ENCODE measurements around the gene PGAM5. TPM values are rescaled to one million over a fixed set of nuclear protein-coding genes. Genes with fewer than 3 reads are reported as not detected.

Gene PGAM5
- total RNA-seq, 1 experiment from 2014 or later = 161 TPM

- no peak for DNase-seq
- Histone ChIP-seq H3K27me3 (ENCODE audit: control insufficient read depth, insufficient read depth, low read length) (no peaks in the 10 kb centered on the region), H3K4me3 (ENCODE audit: insufficient read depth, low read depth, low read length) (no peak overlapping the region), H3K36me3 (replicated peaks; ENCODE audit: control insufficient read depth, insufficient read depth, low read length) (no peaks in the 10 kb centered on the region; the same call in 1 of the 2 replicates)
These were observed 7.0 kb upstream of the PGAM5 start for GRCh38 chr12:132703641-132704040.

GRCh38 chr12:132707241-132707640, 3.4 kb upstream of the PGAM5 start:
- DNase-seq = no peak
- Histone ChIP-seq H3K36me3 (replicated peaks; ENCODE audit: control insufficient read depth, insufficient read depth, low read length) (no peaks in the 10 kb centered on the region), H3K4me3 (ENCODE audit: insufficient read depth, low read depth, low read length) (no peak overlapping the region), H3K27me3 (ENCODE audit: control insufficient read depth, insufficient read depth, low read length) (no peaks in the 10 kb centered on the region)

GRCh38 chr12:132708150-132708549, 2.5 kb upstream of the PGAM5 start:
- H3K36me3 ChIP-seq (replicated peaks; ENCODE audit: control insufficient read depth, insufficient read depth, low read length) = no peaks in the 10 kb centered on the region
- no peaks in the 10 kb centered on the region for H3K27me3 ChIP-seq (ENCODE audit: control insufficient read depth, insufficient read depth, low read length)
- DNase-seq = no peak
- no peak overlapping the region for H3K4me3 ChIP-seq (ENCODE audit: insufficient read depth, low read depth, low read length)

GRCh38 chr12:132710043-132710404, 618 bp upstream of the PGAM5 start:
- no peaks in the 10 kb centered on the region for H3K36me3 ChIP-seq (replicated peaks; ENCODE audit: control insufficient read depth, insufficient read depth, low read length)
- no peaks in the 10 kb centered on the region for H3K27me3 ChIP-seq (ENCODE audit: control insufficient read depth, insufficient read depth, low read length)
- H3K4me3 ChIP-seq (ENCODE audit: insufficient read depth, low read depth, low read length) = peak overlapping the region; percentile 86
- DNase-seq = no peak

DNA sequence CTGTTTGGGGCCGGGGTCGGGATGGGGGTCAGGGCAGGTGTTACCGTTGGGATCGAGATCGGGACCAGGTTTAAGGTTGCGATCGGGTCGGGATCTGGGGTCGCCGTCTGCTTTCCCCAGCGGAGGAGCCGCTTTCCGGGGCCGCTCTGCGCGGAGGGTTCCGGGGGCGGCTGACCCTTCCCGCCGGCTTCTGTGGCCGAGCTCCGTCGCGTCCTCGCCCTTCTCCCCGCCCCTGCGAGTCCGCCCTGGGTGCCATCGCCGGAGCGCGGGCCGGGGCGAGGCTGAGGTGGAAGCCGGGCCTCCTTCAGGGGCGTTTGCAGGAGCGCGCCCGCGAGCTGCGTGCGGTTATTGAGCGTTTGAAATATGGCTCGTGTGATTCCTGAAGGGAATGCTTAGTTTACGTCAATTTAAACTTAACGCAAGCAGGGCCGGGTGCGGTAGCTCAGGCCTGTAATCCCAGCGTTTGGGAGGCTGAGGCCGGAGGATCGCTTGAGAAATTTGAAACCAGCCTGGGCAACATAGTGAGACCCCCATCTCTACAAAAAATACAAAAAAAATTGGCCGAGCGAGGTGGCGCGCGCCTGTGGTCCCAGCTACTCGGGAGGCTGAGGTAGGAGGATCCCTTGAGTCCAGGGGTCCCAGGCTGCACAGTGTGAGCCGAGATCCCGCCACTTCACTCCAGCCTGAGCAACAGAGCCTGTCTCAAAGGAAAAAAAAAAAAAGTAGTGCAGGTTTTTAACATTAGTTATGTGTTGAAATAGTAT, 620 bp downstream of the PGAM5 start:
- Histone ChIP-seq H3K27me3 (ENCODE audit: control insufficient read depth, insufficient read depth, low read length) (no peaks in the 10 kb centered on the region), H3K4me3 (ENCODE audit: insufficient read depth, low read depth, low read length) (peak overlapping the region; percentile 86), H3K36me3 (replicated peaks; ENCODE audit: control insufficient read depth, insufficient read depth, low read length) (peaks cover 3% of the 10 kb centered on the region)
- peak; percentile 89 for DNase-seq

DNA sequence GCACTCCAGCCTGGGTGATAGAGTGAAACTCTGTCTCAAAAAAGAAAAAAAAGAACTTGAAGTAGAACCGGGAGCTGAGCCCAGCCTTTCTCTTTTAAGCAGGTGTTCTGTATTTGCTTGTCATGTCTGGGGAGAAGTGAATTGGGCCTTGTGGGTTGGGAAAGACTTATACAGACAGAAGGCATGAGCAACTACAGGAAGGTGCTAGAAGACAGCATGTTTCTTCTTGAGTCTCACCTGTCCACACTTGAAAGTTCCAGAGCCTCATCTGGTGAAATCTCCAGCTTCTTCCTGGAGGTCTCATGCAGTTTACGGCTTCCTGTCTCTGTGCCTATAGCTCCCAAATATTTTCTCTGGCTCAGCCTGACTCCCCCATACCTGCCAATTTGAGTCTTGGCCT, 2.5 kb downstream of the PGAM5 start:
- Histone ChIP-seq H3K4me3 (ENCODE audit: insufficient read depth, low read depth, low read length) (no peak overlapping the region), H3K36me3 (replicated peaks; ENCODE audit: control insufficient read depth, insufficient read depth, low read length) (peaks cover 4% of the 10 kb centered on the region), H3K27me3 (ENCODE audit: control insufficient read depth, insufficient read depth, low read length) (no peaks in the 10 kb centered on the region)
- no peak for DNase-seq

DNA sequence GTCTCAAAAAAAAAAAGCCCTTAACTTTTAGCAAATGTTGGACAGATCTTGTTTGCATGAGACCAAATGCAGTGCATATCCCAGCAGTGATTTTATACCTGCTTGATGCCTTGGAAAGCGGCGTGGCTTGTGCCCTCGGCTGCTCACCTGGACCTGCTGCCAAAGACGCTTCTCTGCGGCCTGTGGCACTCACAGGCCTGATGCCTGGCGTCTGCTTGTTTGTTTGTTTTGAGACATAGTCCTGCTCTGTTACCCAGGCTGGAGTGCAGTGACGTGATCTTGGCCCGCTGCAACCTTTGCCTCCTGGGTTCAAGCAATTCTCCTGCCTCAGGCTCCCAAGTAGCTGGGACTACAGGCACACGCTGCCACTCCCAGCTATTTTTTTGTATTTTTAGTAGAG, 5.2 kb downstream of the PGAM5 start:
- no peak for DNase-seq
- Histone ChIP-seq H3K36me3 (replicated peaks; ENCODE audit: control insufficient read depth, insufficient read depth, low read length) (peaks cover 12% of the 10 kb centered on the region), H3K4me3 (ENCODE audit: insufficient read depth, low read depth, low read length) (no peak overlapping the region), H3K27me3 (ENCODE audit: control insufficient read depth, insufficient read depth, low read length) (no peaks in the 10 kb centered on the region)

- Histone ChIP-seq H3K4me3 (ENCODE audit: insufficient read depth, low read depth, low read length) (no peak overlapping the region), H3K27me3 (ENCODE audit: control insufficient read depth, insufficient read depth, low read length) (no peaks in the 10 kb centered on the region), H3K36me3 (replicated peaks; ENCODE audit: control insufficient read depth, insufficient read depth, low read length) (peaks cover 16% of the 10 kb centered on the region)
- no peak for DNase-seq
These were observed 5.7 kb downstream of the PGAM5 start for GRCh38 chr12:132716356-132716755.

GRCh38 chr12:132717011-132717410, 6.4 kb downstream of the PGAM5 start:
- Histone ChIP-seq H3K4me3 (ENCODE audit: insufficient read depth, low read depth, low read length) (no peak overlapping the region), H3K36me3 (replicated peaks; ENCODE audit: control insufficient read depth, insufficient read depth, low read length) (peaks cover 16% of the 10 kb centered on the region), H3K27me3 (ENCODE audit: control insufficient read depth, insufficient read depth, low read length) (no peaks in the 10 kb centered on the region)
- peak; percentile 58 for DNase-seq

- Histone ChIP-seq H3K27me3 (ENCODE audit: control insufficient read depth, insufficient read depth, low read length) (no peaks in the 10 kb centered on the region), H3K4me3 (ENCODE audit: insufficient read depth, low read depth, low read length) (no peak overlapping the region), H3K36me3 (replicated peaks; ENCODE audit: control insufficient read depth, insufficient read depth, low read length) (peaks cover 16% of the 10 kb centered on the region)
- peak; percentile 68 for DNase-seq
These were observed 7.1 kb downstream of the PGAM5 start for GRCh38 chr12:132717531-132718387.

DNA sequence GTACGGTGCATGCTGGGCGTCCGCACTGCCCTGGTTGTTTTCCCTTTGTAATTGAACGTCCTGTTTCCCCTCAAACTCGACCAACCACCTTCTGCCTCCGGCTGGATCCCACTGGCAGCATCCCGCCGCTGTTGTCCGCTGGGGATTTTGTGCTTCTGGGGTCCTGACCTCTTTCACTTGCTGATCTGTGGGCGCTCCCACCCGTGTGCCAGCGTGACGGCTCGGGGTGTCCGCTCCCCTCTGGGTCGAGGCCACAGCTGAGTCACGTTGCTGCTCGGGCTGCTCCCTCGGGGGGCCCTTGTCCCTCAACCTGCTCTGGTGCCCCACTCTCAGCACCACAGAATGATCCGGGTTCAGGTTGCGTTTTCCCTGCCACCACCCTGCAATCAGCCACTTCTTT, 8.0 kb downstream of the PGAM5 start:
- peak; percentile 64 for DNase-seq
- Histone ChIP-seq H3K4me3 (ENCODE audit: insufficient read depth, low read depth, low read length) (no peak overlapping the region), H3K27me3 (ENCODE audit: control insufficient read depth, insufficient read depth, low read length) (no peaks in the 10 kb centered on the region), H3K36me3 (replicated peaks; ENCODE audit: control insufficient read depth, insufficient read depth, low read length) (peaks cover 19% of the 10 kb centered on the region)

DNA sequence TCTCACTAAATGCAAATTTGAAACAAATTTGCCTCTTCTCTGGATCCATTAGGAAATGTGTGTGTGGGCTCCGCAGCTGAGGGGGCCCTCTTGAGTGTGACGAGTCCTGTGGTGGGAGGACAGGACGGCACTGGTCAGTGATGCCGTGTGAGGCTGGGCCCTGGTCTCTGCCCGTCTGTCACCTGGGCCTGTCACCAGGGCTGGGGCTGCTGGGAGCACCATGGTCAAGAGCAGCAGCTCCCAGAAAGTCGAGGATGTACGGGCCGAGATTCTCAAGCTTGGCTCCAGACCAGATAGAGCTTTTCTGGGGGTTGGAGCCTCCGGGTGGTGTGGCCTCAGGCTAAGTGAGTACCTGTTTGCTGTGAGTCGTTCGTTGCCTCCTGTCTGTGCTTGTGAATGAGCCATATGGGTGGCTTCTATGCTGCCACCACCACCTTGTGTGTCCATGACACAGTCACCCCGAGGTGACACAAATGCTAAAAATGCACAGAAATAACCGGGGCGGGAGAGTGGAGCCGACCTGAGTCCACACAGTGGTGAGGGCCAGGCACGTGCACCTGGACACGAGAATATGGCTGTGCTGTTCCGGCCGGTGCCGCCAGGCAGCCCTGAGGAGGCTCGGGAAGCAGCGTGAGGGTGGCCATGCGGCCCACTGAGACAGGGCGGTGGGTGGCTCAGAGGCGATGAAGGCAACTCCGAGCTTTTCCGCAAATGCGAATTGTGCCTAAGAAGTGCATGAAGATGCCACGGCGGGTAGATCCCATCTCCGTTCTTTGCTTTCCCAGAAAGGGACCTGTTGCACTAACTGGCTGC, 8.7 kb downstream of the PGAM5 start:
- Histone ChIP-seq H3K27me3 (ENCODE audit: control insufficient read depth, insufficient read depth, low read length) (no peaks in the 10 kb centered on the region), H3K36me3 (replicated peaks; ENCODE audit: control insufficient read depth, insufficient read depth, low read length) (peaks cover 23% of the 10 kb centered on the region), H3K4me3 (ENCODE audit: insufficient read depth, low read depth, low read length) (no peak overlapping the region)
- peak; percentile 54 for DNase-seq

DNA sequence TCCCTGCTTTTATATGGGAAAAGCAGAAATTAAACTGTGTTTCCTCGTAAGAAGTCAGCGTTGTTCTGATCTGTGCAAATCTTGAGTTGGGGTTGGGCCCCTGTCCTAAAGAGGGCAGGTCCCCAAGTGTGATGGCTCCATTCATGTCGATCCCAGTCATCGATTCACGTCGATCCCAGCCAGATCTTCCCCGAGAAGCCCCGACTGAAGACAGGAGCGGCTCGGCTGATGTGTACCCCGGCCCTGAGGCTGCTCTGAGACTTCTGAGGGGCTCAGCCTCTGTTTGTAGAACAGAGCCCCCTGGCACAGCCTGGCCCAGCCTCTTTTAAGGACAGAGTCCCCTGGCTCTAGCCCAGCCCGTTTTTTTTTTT, 9.3 kb downstream of the PGAM5 start:
- peak; percentile 57 for DNase-seq
- Histone ChIP-seq H3K27me3 (ENCODE audit: control insufficient read depth, insufficient read depth, low read length) (no peaks in the 10 kb centered on the region), H3K36me3 (replicated peaks; ENCODE audit: control insufficient read depth, insufficient read depth, low read length) (peaks cover 25% of the 10 kb centered on the region), H3K4me3 (ENCODE audit: insufficient read depth, low read depth, low read length) (no peak overlapping the region)

- H3K36me3 ChIP-seq (replicated peaks; ENCODE audit: control insufficient read depth, insufficient read depth, low read length) = peaks cover 24% of the 10 kb centered on the region
- H3K27me3 ChIP-seq (ENCODE audit: control insufficient read depth, insufficient read depth, low read length) = no peaks in the 10 kb centered on the region
- H3K4me3 ChIP-seq (ENCODE audit: insufficient read depth, low read depth, low read length) = no peak overlapping the region
- peak; percentile 29 for DNase-seq
These were observed 10.1 kb downstream of the PGAM5 start for GRCh38 chr12:132720606-132721345.

All from H7 (cell line).